Mucosa of rectum (tissue), 2 donors: ENCODE results near the gene GPR176.
"Not testable (repeated sequence)": the region's sequence is repeated elsewhere in the genome, so short reads cannot be mapped to it uniquely, and the experiment has no call there.

Experiments
- H3K27ac ChIP-seq, 2 donors: one replicate each; pipeline ENCODE4 v1.7.0; 2013; ENCODE audit warnings: inconsistent platforms in 2 of 2, low read depth in 2 of 2, low read length in 2 of 2
- H3K27me3 ChIP-seq, 2 donors: one replicate each; pipeline ENCODE4 v1.7.0; 2013; ENCODE audit warnings: low read length in 2 of 2; ENCODE audit not compliant: control insufficient read depth in 2 of 2, insufficient read depth in 2 of 2
- H3K36me3 ChIP-seq, 2 donors: one replicate each; pipeline ENCODE4 v1.7.0; 2013; ENCODE audit warnings: low read length in 2 of 2; ENCODE audit not compliant: control insufficient read depth in 2 of 2, insufficient read depth in 2 of 2
- H3K4me1 ChIP-seq, 2 donors: one replicate each; pipeline ENCODE4 v1.7.0; 2013; ENCODE audit warnings: low read length in 2 of 2, mild to moderate bottlenecking in 1 of 2; ENCODE audit not compliant: control insufficient read depth in 2 of 2, insufficient read depth in 2 of 2
- H3K4me3 ChIP-seq, 2 donors: one replicate each; pipeline ENCODE4 v1.7.0; 2013; ENCODE audit warnings: low read length in 2 of 2
- H3K9ac ChIP-seq, 2 donors: one replicate each; pipeline ENCODE4 v1.7.0; 2013; ENCODE audit warnings: low read length in 2 of 2, low read depth in 1 of 2, mild to moderate bottlenecking in 1 of 2
- H3K9me3 ChIP-seq, 2 donors: one replicate each; pipeline ENCODE4 v1.7.0; 2013; ENCODE audit warnings: low read length in 2 of 2; ENCODE audit not compliant: control insufficient read depth in 2 of 2
- donor health status: healthy.
- donor health status: Normal muscosa, but diverticular disease.

Gene GPR176

GRCh38 chr15:39828374-39828931, 91.6 kb downstream of the GPR176 start:
- H3K27me3 ChIP-seq = no peaks in the 10 kb centered on the region
- H3K27ac ChIP-seq = no peak overlapping the region
- H3K36me3 ChIP-seq = no peaks in the 10 kb centered on the region
- no peaks in the 10 kb centered on the region for H3K4me1 ChIP-seq
- H3K9me3 ChIP-seq = no peaks in the 10 kb centered on the region
- no peak overlapping the region for H3K9ac ChIP-seq
- no peak overlapping the region for H3K4me3 ChIP-seq

GRCh38 chr15:39826975-39827374, 93.1 kb downstream of the GPR176 start:
- Histone ChIP-seq H3K9me3 (no peaks in the 10 kb centered on the region), H3K4me1 (no peaks in the 10 kb centered on the region), H3K27ac (no peak overlapping the region), H3K27me3 (no peaks in the 10 kb centered on the region), H3K4me3 (no peak overlapping the region), H3K36me3 (no peaks in the 10 kb centered on the region), H3K9ac (no peak overlapping the region)

GRCh38 chr15:39823634-39824033, 96.4 kb downstream of the GPR176 start:
- Histone ChIP-seq H3K27ac (no peak overlapping the region), H3K4me1 (no peaks in the 10 kb centered on the region), H3K9ac (no peak overlapping the region), H3K9me3 (no peaks in the 10 kb centered on the region), H3K4me3 (no peak overlapping the region), H3K27me3 (no peaks in the 10 kb centered on the region), H3K36me3 (no peaks in the 10 kb centered on the region)

GRCh38 chr15:39820050-39820602, 99.9 kb downstream of the GPR176 start:
- H3K9ac ChIP-seq = no peak overlapping the region
- H3K4me1 ChIP-seq = no peaks in the 10 kb centered on the region
- H3K27ac ChIP-seq = no peak overlapping the region
- H3K4me3 ChIP-seq = no peak overlapping the region
- no peaks in the 10 kb centered on the region for H3K9me3 ChIP-seq
- no peaks in the 10 kb centered on the region for H3K27me3 ChIP-seq
- H3K36me3 ChIP-seq = no peaks in the 10 kb centered on the region

GRCh38 chr15:39819533-39819932, 100.5 kb downstream of the GPR176 start:
- H3K4me3 ChIP-seq = no peak overlapping the region
- no peaks in the 10 kb centered on the region for H3K27me3 ChIP-seq
- H3K9ac ChIP-seq = no peak overlapping the region
- no peaks in the 10 kb centered on the region for H3K9me3 ChIP-seq
- no peak overlapping the region for H3K27ac ChIP-seq
- H3K4me1 ChIP-seq = no peaks in the 10 kb centered on the region
- no peaks in the 10 kb centered on the region for H3K36me3 ChIP-seq

GRCh38 chr15:39817892-39818291, 102.2 kb downstream of the GPR176 start:
- no peaks in the 10 kb centered on the region for H3K9me3 ChIP-seq
- H3K4me1 ChIP-seq = no peaks in the 10 kb centered on the region
- no peaks in the 10 kb centered on the region for H3K27me3 ChIP-seq
- H3K36me3 ChIP-seq = no peaks in the 10 kb centered on the region
- H3K4me3 ChIP-seq = no peak overlapping the region
- H3K27ac ChIP-seq = no peak overlapping the region
- no peak overlapping the region for H3K9ac ChIP-seq

GRCh38 chr15:39814489-39814888, 105.6 kb downstream of the GPR176 start:
- Histone ChIP-seq H3K9ac (no peak overlapping the region), H3K27ac (no peak overlapping the region), H3K27me3 (no peaks in the 10 kb centered on the region), H3K36me3 (no peaks in the 10 kb centered on the region), H3K4me3 (no peak overlapping the region), H3K9me3 (no peaks in the 10 kb centered on the region), H3K4me1 (no peaks in the 10 kb centered on the region)

- not testable (repeated sequence) for H3K4me1 ChIP-seq, H3K4me3 ChIP-seq, H3K9me3 ChIP-seq, H3K27me3 ChIP-seq, H3K36me3 ChIP-seq, H3K27ac ChIP-seq, H3K9ac ChIP-seq
These were observed 107.4 kb downstream of the GPR176 start for GRCh38 chr15:39812651-39813050.

GRCh38 chr15:39808909-39809308, 111.2 kb downstream of the GPR176 start:
- no peak overlapping the region for H3K27ac ChIP-seq
- H3K4me1 ChIP-seq = no peaks in the 10 kb centered on the region
- H3K4me3 ChIP-seq = no peak overlapping the region
- no peaks in the 10 kb centered on the region for H3K36me3 ChIP-seq
- H3K27me3 ChIP-seq = peaks cover 0 to 2% of the 10 kb centered on the region in 2 donors
- H3K9ac ChIP-seq = no peak overlapping the region
- no peaks in the 10 kb centered on the region for H3K9me3 ChIP-seq

GRCh38 chr15:39807791-39808190, 112.3 kb downstream of the GPR176 start:
- Histone ChIP-seq H3K36me3 (no peaks in the 10 kb centered on the region), H3K9me3 (no peaks in the 10 kb centered on the region), H3K4me1 (no peaks in the 10 kb centered on the region), H3K27me3 (peaks cover 0 to 2% of the 10 kb centered on the region in 2 donors), H3K27ac (no peak overlapping the region), H3K9ac (no peak overlapping the region), H3K4me3 (no peak overlapping the region)

GRCh38 chr15:39804026-39804425, 116.0 kb downstream of the GPR176 start:
- peaks cover 0 to 2% of the 10 kb centered on the region in 2 donors for H3K27me3 ChIP-seq
- H3K9me3 ChIP-seq = no peaks in the 10 kb centered on the region
- H3K9ac ChIP-seq = no peak overlapping the region
- H3K27ac ChIP-seq = no peak overlapping the region
- H3K4me3 ChIP-seq = no peak overlapping the region
- H3K4me1 ChIP-seq = no peaks in the 10 kb centered on the region
- H3K36me3 ChIP-seq = no peaks in the 10 kb centered on the region
